ENCODE results near the gene SLC4A9.

- TF ChIP-seq POLR2A (IDR thresholded peaks at IDR 0.05; ENCODE audit: low read depth, low read length) (no peak), TAF1 (IDR thresholded peaks at IDR 0.05; ENCODE audit: low read depth, low read length) (no peak)
Observed at GRCh38 chr5:140398379-140398811, 38.4 kb downstream of the SLC4A9 start.

All from GM12891 (cell line).